Upper lobe of right lung (tissue), 1 donor: Measurements from ENCODE around the gene ASB5. TPM values are rescaled to one million over a fixed set of nuclear protein-coding genes. Genes with fewer than 3 reads are reported as not detected.

ENCODE experiments used
- ATAC-seq: fragments of 200-7000 bp; cut with Tn5 transposase; one replicate; pipeline ENCODE4 v1.9.1; 2020; ENCODE audit warnings: mild to moderate bottlenecking, moderate library complexity
- DNase-seq: peaks from one replicate; pipeline ENCODE4 v3.0.0-alpha.2; 2020
- H3K27ac ChIP-seq: fragments of 200-600 bp; one replicate; pipeline ENCODE4 v1.8.0; 2022
- H3K27me3 ChIP-seq: fragments of 200-600 bp; one replicate; pipeline ENCODE4 v1.8.0; 2022; ENCODE audit warnings: mild to moderate bottlenecking
- H3K36me3 ChIP-seq: fragments of 200-600 bp; one replicate; pipeline ENCODE4 v1.8.0; 2022
- H3K4me1 ChIP-seq: fragments of 200-600 bp; one replicate; pipeline ENCODE4 v1.8.0; 2022
- H3K4me3 ChIP-seq: fragments of 200-600 bp; one replicate; pipeline ENCODE4 v1.8.0; 2022; ENCODE audit warnings: mild to moderate bottlenecking
- H3K9me3 ChIP-seq: fragments of 200-600 bp; one replicate; pipeline ENCODE4 v1.8.0; 2022
- CTCF ChIP-seq: fragments of 200-600 bp; IDR thresholded peaks from one replicate; pipeline ENCODE4 v1.8.0; 2022; ENCODE audit warnings: antibody characterized with exemption
- intact Hi-C: fragments of 100-400 bp; cut with DNase I; formaldehyde crosslinking; loops from one replicate; pipeline ENCODE4 v1.11.0; 2022
- total RNA-seq: library from RNA; stranded (reverse); fragmentation: NEBNext Ultra II Directional; extraction: Animal tissue kit (Norgen Biotek cat#: 25700); gene quantifications from one replicate; pipeline ENCODE4 v1.2.1, GENCODE V29; 2021
- donor health status: DM: no; HTN: yes; CAD: no; lungs with severe emphysema.

ASB5 gene
- total RNA-seq, 1 donor from 2014 or later, result not detected

GRCh38 chr4:176205299-176205698 lies 63.7 kb downstream of the ASB5 start:
- Histone ChIP-seq H3K9me3 (no peaks in the 10 kb centered on the region), H3K27ac (no peak overlapping the region), H3K4me3 (no peak overlapping the region), H3K4me1 (no peaks in the 10 kb centered on the region), H3K36me3 (no peaks in the 10 kb centered on the region), H3K27me3 (peaks cover 5% of the 10 kb centered on the region)
- no peak for TF ChIP-seq CTCF
- ATAC-seq, result no peak
- no peak for DNase-seq
- intact Hi-C loops, result no loop called here

- TF ChIP-seq CTCF, result no peak
- Histone ChIP-seq H3K36me3 (no peaks in the 10 kb centered on the region), H3K4me3 (no peak overlapping the region), H3K27ac (no peak overlapping the region), H3K27me3 (no peaks in the 10 kb centered on the region), H3K9me3 (no peaks in the 10 kb centered on the region), H3K4me1 (no peaks in the 10 kb centered on the region)
- intact Hi-C loops, result no loop called here
- ATAC-seq, result peak; percentile 63
- no peak for DNase-seq
Measured at GRCh38 chr4:176198316-176198903, 70.6 kb downstream of the ASB5 start.

- no peaks in the 10 kb centered on the region for H3K27me3 ChIP-seq
- ATAC-seq (peak; percentile 99), DNase-seq (peak; percentile 98)
- no peaks in the 10 kb centered on the region for H3K36me3 ChIP-seq
- intact Hi-C loops, result no loop called here
- peak within 1 kb of the TSS; percentile 72 for H3K27ac ChIP-seq
- TF ChIP-seq CTCF, result no peak
- H3K4me1 ChIP-seq, result no peaks in the 10 kb centered on the region
- H3K9me3 ChIP-seq, result no peaks in the 10 kb centered on the region
- peak within 1 kb of the TSS; percentile 74 for H3K4me3 ChIP-seq
Measured at GRCh38 chr4:176195184-176195978, 73.6 kb downstream of the ASB5 start, which contains the start of gene SPATA4. Gene SPATA4, minus strand, starts transcription at chr4:176195585. Its CDS starts 23 bp downstream, at chr4:176195562.

GRCh38 chr4:176193938-176194337 lies 75.1 kb downstream of the ASB5 start:
- Histone ChIP-seq H3K27ac (no peak overlapping the region), H3K36me3 (no peaks in the 10 kb centered on the region), H3K27me3 (no peaks in the 10 kb centered on the region), H3K9me3 (no peaks in the 10 kb centered on the region), H3K4me1 (no peaks in the 10 kb centered on the region), H3K4me3 (no peak overlapping the region)
- no peak for TF ChIP-seq CTCF
- intact Hi-C loops, result no loop called here
- DNase-seq, result no peak
- ATAC-seq, result no peak

GRCh38 chr4:176193126-176193525 lies 75.9 kb downstream of the ASB5 start:
- no peaks in the 10 kb centered on the region for H3K9me3 ChIP-seq
- intact Hi-C loops, result no loop called here
- no peaks in the 10 kb centered on the region for H3K36me3 ChIP-seq
- no peaks in the 10 kb centered on the region for H3K27me3 ChIP-seq
- H3K4me1 ChIP-seq, result no peaks in the 10 kb centered on the region
- no peak overlapping the region for H3K4me3 ChIP-seq
- H3K27ac ChIP-seq, result no peak overlapping the region
- DNase-seq (no peak), ATAC-seq (no peak)
- TF ChIP-seq CTCF, result no peak
